H1 (cell line): Measurements from ENCODE around the gene IP6K1. TPM values are rescaled to one million over a fixed set of nuclear protein-coding genes. Genes with fewer than 3 reads are reported as not detected.

ENCODE experiments used
- CTCF ChIA-PET: fragments of 300-600 bp; sonication (Branson Sonifier 250); formaldehyde crosslinking; loops from one replicate; lab custom pipeline; 2021; ENCODE audit not compliant: partially characterized antibody; lab: Charles Lee
- POLR2A ChIA-PET: fragments of 300-600 bp; sonication (Branson Sonifier 250); formaldehyde crosslinking; loops from one replicate; lab custom pipeline; 2021; ENCODE audit warnings: inconsistent platforms; ENCODE audit not compliant: partially characterized antibody; lab: Charles Lee
- DNase-seq, 2 experiments: peaks; one replicate each; pipeline versions ENCODE4 v3.0.0 to v3.0.0-alpha.2; 2010 to 2022; ENCODE audit warnings: low spot score in 2 of 2, low read depth in 1 of 2, mixed read lengths in 1 of 2
- FAIRE-seq: peaks from 2 replicates; lab custom pipeline; 2011; peaks lifted over from hg19 to GRCh38; lab: Jason Lieb, UNC
- H2AFZ ChIP-seq: 2 replicates; pipeline ENCODE4 v1.8.1; 2012; ENCODE audit warnings: low read length, inconsistent platforms
- H2AK5ac ChIP-seq: 2 replicates; pipeline ENCODE4 v1.6.1; 2013; ENCODE audit warnings: low read depth, low read length
- H2BK120ac ChIP-seq: replicated peaks from 2 replicates; pipeline ENCODE3; 2013; ENCODE audit warnings: low read depth, low read length, inconsistent platforms
- H2BK12ac ChIP-seq: 2 replicates; pipeline ENCODE4 v1.6.1; 2013; ENCODE audit warnings: low read depth, low read length
- H2BK15ac ChIP-seq: 2 replicates; pipeline ENCODE4 v1.6.1; 2013; ENCODE audit warnings: low read length
- H2BK20ac ChIP-seq: 2 replicates; pipeline ENCODE4 v1.6.1; 2013; ENCODE audit warnings: low read length
- H2BK5ac ChIP-seq: 2 replicates; pipeline ENCODE4 v1.6.1; 2013; ENCODE audit warnings: low read depth, low read length
- H3K14ac ChIP-seq: 2 replicates; pipeline ENCODE4 v1.6.1; 2013; ENCODE audit warnings: inconsistent platforms; ENCODE audit not compliant: insufficient read length
- H3K18ac ChIP-seq: 2 replicates; pipeline ENCODE4 v1.6.1; 2013; ENCODE audit warnings: low read length; ENCODE audit errors: extremely low read depth
- H3K23ac ChIP-seq: 2 replicates; pipeline ENCODE4 v1.6.1; 2013; ENCODE audit warnings: inconsistent platforms; ENCODE audit not compliant: insufficient read length
- H3K23me2 ChIP-seq: 2 replicates; pipeline ENCODE4 v1.6.1; 2013; ENCODE audit warnings: low read depth, low read length
- H3K27ac ChIP-seq: 2 replicates; pipeline ENCODE4 v1.6.1; 2011; ENCODE audit warnings: low read depth, low read length, inconsistent platforms
- H3K27me3 ChIP-seq, 4 experiments: replicated peaks in 1 of 4; 1 replicate in 1 of 4; 2 replicates in 3 of 4; pipeline versions ENCODE4 v1.6.1 to v1.8.1; 2011 to 2013; ENCODE audit warnings: low read length in 3 of 4, mild to moderate bottlenecking in 3 of 4, inconsistent platforms in 2 of 4, mixed read lengths in 2 of 4, moderate library complexity in 1 of 4; ENCODE audit not compliant: control insufficient read depth in 3 of 4, insufficient read depth in 3 of 4; ENCODE audit errors: extremely low read depth in 1 of 4
- H3K36me3 ChIP-seq, 4 experiments: 2 replicates each; pipeline versions ENCODE4 v1.6.1 to v1.8.1; 2011 to 2013; ENCODE audit warnings: mild to moderate bottlenecking in 4 of 4, low read length in 3 of 4, moderate library complexity in 2 of 4, control low read depth in 1 of 4, inconsistent platforms in 1 of 4; ENCODE audit not compliant: insufficient read depth in 4 of 4, control insufficient read depth in 2 of 4
- H3K4ac ChIP-seq: replicated peaks from 2 replicates; pipeline ENCODE3; 2013; ENCODE audit warnings: low read length, low read depth, mixed read lengths, inconsistent platforms; ENCODE audit not compliant: insufficient read length
- H3K4me1 ChIP-seq, 4 experiments: replicated peaks in 1 of 4; 1 replicate in 1 of 4; 2 replicates in 3 of 4; pipeline versions ENCODE4 v1.6.1 to v1.8.1; 2011 to 2013; ENCODE audit warnings: low read length in 3 of 4, inconsistent platforms in 2 of 4, mixed read lengths in 1 of 4; ENCODE audit not compliant: insufficient read depth in 4 of 4, control insufficient read depth in 3 of 4
- H3K4me2 ChIP-seq, 2 experiments: 2 replicates each; pipeline versions ENCODE4 v1.6.1 to v1.8.1; 2011 to 2013; ENCODE audit warnings: low read depth in 2 of 2, low read length in 2 of 2, control low read depth in 1 of 2, inconsistent platforms in 1 of 2, mild to moderate bottlenecking in 1 of 2; ENCODE audit not compliant: insufficient read depth in 1 of 2
- H3K4me3 ChIP-seq, 4 experiments: fragments of 200-600, 300-600 bp in 1 of 4; sonication (generic), shearing (Covaris generic), sonication (Bioruptor Twin) in 1 of 4; 2 replicates each; pipeline versions ENCODE4 v1.5.1 to v1.8.1; 2011 to 2016; ENCODE audit warnings: low read length in 4 of 4, low read depth in 3 of 4, control low read depth in 2 of 4, inconsistent platforms in 2 of 4, mild to moderate bottlenecking in 2 of 4, mixed read lengths in 1 of 4, moderate library complexity in 1 of 4; ENCODE audit not compliant: insufficient read depth in 2 of 4; ENCODE audit errors: extremely low read depth in 1 of 4
- H3K56ac ChIP-seq: replicated peaks from 2 replicates; pipeline ENCODE3; 2013; ENCODE audit warnings: low read depth, mild to moderate bottlenecking, mixed read lengths, low read length, inconsistent platforms; ENCODE audit not compliant: insufficient read length
- H3K79me1 ChIP-seq: 2 replicates; pipeline ENCODE4 v1.6.1; 2013; ENCODE audit warnings: low read depth, low read length, control low read depth
- H3K79me2 ChIP-seq, 2 experiments: 2 replicates each; pipeline versions ENCODE4 v1.6.1 to v1.8.1; 2012 to 2013; ENCODE audit warnings: low read length in 2 of 2, mild to moderate bottlenecking in 2 of 2, inconsistent platforms in 1 of 2; ENCODE audit not compliant: insufficient read depth in 2 of 2, control insufficient read depth in 1 of 2
- H3K9ac ChIP-seq, 4 experiments: replicated peaks in 1 of 4; 1 replicate in 1 of 4; 2 replicates in 3 of 4; pipeline versions ENCODE4 v1.6.1 to v1.8.1; 2011 to 2013; ENCODE audit warnings: low read depth in 3 of 4, low read length in 3 of 4, control low read depth in 2 of 4, mild to moderate bottlenecking in 2 of 4, moderate library complexity in 2 of 4, inconsistent platforms in 1 of 4; ENCODE audit errors: extremely low read depth in 1 of 4
- H3K9me3 ChIP-seq, 2 experiments: 2 replicates each; pipeline versions ENCODE4 v1.6.1 to v1.8.1; 2012 to 2013; ENCODE audit warnings: mild to moderate bottlenecking in 2 of 2, moderate library complexity in 2 of 2, control low read depth in 1 of 2, inconsistent platforms in 1 of 2, low read depth in 1 of 2, low read length in 1 of 2, mixed read lengths in 1 of 2; ENCODE audit not compliant: insufficient read depth in 2 of 2
- H4K20me1 ChIP-seq, 2 experiments: replicated peaks in 1 of 2; 2 replicates each; pipeline versions ENCODE3 to v1.8.1; 2011 to 2013; ENCODE audit warnings: inconsistent platforms in 2 of 2, low read length in 2 of 2, mild to moderate bottlenecking in 1 of 2; ENCODE audit not compliant: insufficient read depth in 2 of 2, control insufficient read depth in 1 of 2
- H4K5ac ChIP-seq: 2 replicates; pipeline ENCODE4 v1.6.1; 2013; ENCODE audit warnings: low read length, low read depth, mixed read lengths, inconsistent platforms; ENCODE audit not compliant: insufficient read length
- H4K8ac ChIP-seq: 2 replicates; pipeline ENCODE4 v1.8.0; 2013; ENCODE audit warnings: mild to moderate bottlenecking, moderate library complexity, low read length, inconsistent platforms; ENCODE audit not compliant: insufficient read depth; ENCODE audit errors: extremely low read depth
- H4K91ac ChIP-seq: replicated peaks from 2 replicates; pipeline ENCODE3; 2013; ENCODE audit warnings: low read length, mixed read lengths, inconsistent platforms; ENCODE audit not compliant: insufficient read length
- BCL11A ChIP-seq, 2 experiments: IDR thresholded peaks; one replicate each; pipeline ENCODE4 v1.6.1; 2011; ENCODE audit warnings: low read depth in 2 of 2, low read length in 2 of 2, mild to moderate bottlenecking in 2 of 2
- CREB1 ChIP-seq: IDR thresholded peaks from 2 replicates; pipeline ENCODE4 v1.6.1; 2012; ENCODE audit warnings: inconsistent platforms
- CTBP2 ChIP-seq: IDR thresholded peaks from 2 replicates; pipeline ENCODE4 v1.7.0; 2011; ENCODE audit warnings: borderline replicate concordance, mild to moderate bottlenecking, moderate library complexity, mixed read lengths, low read length; ENCODE audit not compliant: insufficient read depth, insufficient read length
- EZH2 ChIP-seq: fragments of 200-600 bp; sonication (generic); IDR thresholded peaks from 2 replicates; pipeline ENCODE4 v1.7.1; 2012; ENCODE audit warnings: low read depth, mild to moderate bottlenecking, moderate library complexity, low read length, inconsistent platforms; ENCODE audit not compliant: severe bottlenecking
- POLR2A ChIP-seq, 2 experiments: IDR thresholded peaks; 1 replicate in 1 of 2; 2 replicates in 1 of 2; pipeline ENCODE4 v1.6.1; 2011; ENCODE audit warnings: low read depth in 2 of 2, low read length in 2 of 2, mild to moderate bottlenecking in 2 of 2; ENCODE audit errors: control extremely low read depth in 1 of 2
- WGBS, 2 experiments: shearing (Covaris generic) in 1 of 2; methylation state at CpG; one replicate each; pipeline versions ENCODE4 v1.1.6 to v1.1.7; 2013 to 2015; ENCODE audit warnings: low lambda C conversion rate in 2 of 2, mixed read lengths in 2 of 2, inconsistent platforms in 1 of 2, low coverage in 1 of 2, missing lambda C conversion rate in 1 of 2; ENCODE audit not compliant: insufficient replicate concordance in 2 of 2, insufficient coverage in 1 of 2, insufficient read length in 1 of 2; ENCODE audit errors: extremely low coverage in 1 of 2, missing lambda C conversion rate in 1 of 2; 5-methylcytosine and 5-hydroxymethylcytosine counted together
- polyA plus RNA-seq, 7 experiments: library from polyadenylated mRNA; depleted of rRNA in 3 of 7; stranded (reverse) in 5 of 7; unstranded in 2 of 7; fragments of >200 nt in 5 of 7; fragments of 200-250 nt in 2 of 7; gene quantifications; 1 replicate in 5 of 7; 2 replicates in 1 of 7; 4 replicates in 1 of 7; pipeline versions ENCODE4 v1.2.1 to v1.2.3, GENCODE V29; 2011 to 2013; ENCODE audit warnings: missing spikeins in 2 of 7, mixed read lengths in 2 of 7
- total RNA-seq: library from RNA; stranded (reverse); fragmentation: NEBNext Ultra II Directional; extraction: Animal tissue kit (Norgen Biotek cat#: 25700); gene quantifications from 2 replicates; pipeline ENCODE4 v1.2.1, GENCODE V29; 2021
- TF ChIP-seq, protein P1 (sequence below): IDR thresholded peaks from 2 replicates; pipeline ENCODE4 v1.6.1; 2012; ENCODE audit warnings: inconsistent platforms

Gene IP6K1
- total and polyA plus RNA-seq, 2 of the 8 experiments (the other 6 are each of a cell fraction or from before 2014, with no cell fraction given): 31.5 to 35.2 TPM

GRCh38 chr3:49715611-49716121 lies 70.7 kb downstream of the IP6K1 start:
- peaks cover 9% of the 10 kb centered on the region; the same call in 1 of the 2 replicates for H3K23me2 ChIP-seq
- H3K27ac ChIP-seq: no peak overlapping the region
- H3K9ac ChIP-seq: no peak overlapping the region
- H3K14ac ChIP-seq: no peak overlapping the region
- no peaks in the 10 kb centered on the region for H3K9me3 ChIP-seq
- H2BK5ac ChIP-seq: no peak overlapping the region
- H4K91ac ChIP-seq: no peak overlapping the region
- H4K5ac ChIP-seq: no peak overlapping the region
- no peaks in the 10 kb centered on the region for H3K27me3 ChIP-seq
- DNase-seq: no peak
- no peak overlapping the region for H2BK12ac ChIP-seq
- 88% methylated on average over 13 of the region's 13 CpGs; no CpG with 5 or more reads in 1 of the 2 experiments for WGBS, 2 experiments
- peaks cover under 1 to 13% of the 10 kb centered on the region in 2 experiments for H4K20me1 ChIP-seq
- FAIRE-seq: no peak
- no peak overlapping the region for H2AFZ ChIP-seq
- H2BK20ac ChIP-seq: no peak overlapping the region
- no peak overlapping the region for H3K18ac ChIP-seq
- peaks cover 0 to 12% (median 9%) of the 10 kb centered on the region in 4 experiments; a peak in 5 of 7 replicates for H3K4me1 ChIP-seq
- no peak overlapping the region for H3K4ac ChIP-seq
- H3K36me3 ChIP-seq: no peaks in the 10 kb centered on the region; a peak in 1 of 8 replicates
- CTCF ChIA-PET: interaction anchor here (0.5 to 7.8 kb wide), 3 partner anchors 13 to 190 kb away, joined by 3 to 127 read pairs (median 3); no protein-coding TSS in a partner anchor
- TF ChIP-seq POLR2A (IDR thresholded peaks at IDR 0.05; ENCODE audit: control extremely low read depth in 1 of 2, low read depth in 2 of 2, low read length in 2 of 2): peak in 1 of 2 experiments; percentile 12; a peak in 1 of 3 replicates
- no peak for TF ChIP-seq CTBP2
- no peak for TF ChIP-seq BCL11A (IDR thresholded peaks at IDR 0.05; ENCODE audit: low read depth in 2 of 2, low read length in 2 of 2)
- TF ChIP-seq EZH2: no peak
- TF ChIP-seq CREB1: no peak
- TF ChIP-seq, protein P1, sequence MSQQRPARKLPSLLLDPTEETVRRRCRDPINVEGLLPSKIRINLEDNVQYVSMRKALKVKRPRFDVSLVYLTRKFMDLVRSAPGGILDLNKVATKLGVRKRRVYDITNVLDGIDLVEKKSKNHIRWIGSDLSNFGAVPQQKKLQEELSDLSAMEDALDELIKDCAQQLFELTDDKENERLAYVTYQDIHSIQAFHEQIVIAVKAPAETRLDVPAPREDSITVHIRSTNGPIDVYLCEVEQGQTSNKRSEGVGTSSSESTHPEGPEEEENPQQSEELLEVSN: no peak
- no peak overlapping the region; the same call in 1 of the 2 replicates for H4K8ac ChIP-seq
- POLR2A ChIA-PET: interaction anchor here (0.9 to 7.3 kb wide), 6 partner anchors 8 to 152 kb away, joined by 3 to 57 read pairs (median 3); partner anchors contain the start of gene GMPPB
- no peak overlapping the region for H3K56ac ChIP-seq
- H3K79me1 ChIP-seq: no peaks in the 10 kb centered on the region
- no peak overlapping the region for H2AK5ac ChIP-seq
- H3K4me3 ChIP-seq: no peak overlapping the region
- no peak overlapping the region for H3K23ac ChIP-seq
- H2BK15ac ChIP-seq: no peak overlapping the region
- H3K4me2 ChIP-seq: no peak overlapping the region
- no peaks in the 10 kb centered on the region for H3K79me2 ChIP-seq
- H2BK120ac ChIP-seq: no peak overlapping the region
